Vagina (tissue), 2 donors: ENCODE data around the gene SIX3. TPM values are rescaled to one million over a fixed set of nuclear protein-coding genes. Genes with fewer than 3 reads are reported as not detected.

Experiments
- DNase-seq, 2 donors: peaks; one replicate each; pipeline ENCODE4 v3.0.0-alpha.2; 2017; ENCODE audit errors: extremely low spot score in 2 of 2
- H3K27ac ChIP-seq: fragments of 200-600 bp; sonication (generic); one replicate; pipeline ENCODE4 v1.5.1; 2019
- H3K27me3 ChIP-seq: fragments of 200-600 bp; sonication (generic); one replicate; pipeline ENCODE4 v1.5.1; 2019
- H3K36me3 ChIP-seq, 2 donors: fragments of 200-600 bp; sonication (generic); one replicate each; pipeline ENCODE4 v1.5.1; 2017 to 2019
- H3K4me1 ChIP-seq: fragments of 200-600 bp; sonication (generic); one replicate; pipeline ENCODE4 v1.5.1; 2019
- H3K4me3 ChIP-seq, 2 donors: fragments of 200-600 bp; sonication (generic); 1 replicate in 1 of 2; 2 replicates in 1 of 2; pipeline ENCODE4 v1.5.1; 2016 to 2019
- H3K9me3 ChIP-seq: fragments of 200-600 bp; sonication (generic); one replicate; pipeline ENCODE4 v1.5.1; 2019
- CTCF ChIP-seq, 3 experiments: fragments of 450-650 bp in 2 of 3; fragments of 200-600 bp in 1 of 3; sonication (generic) in 1 of 3; IDR thresholded peaks; one replicate each; pipeline ENCODE4 v1.5.1; 2017 to 2019; ENCODE audit warnings: antibody characterized with exemption in 3 of 3, mild to moderate bottlenecking in 2 of 3, moderate library complexity in 2 of 3
- POLR2A ChIP-seq, 2 donors: fragments of 450-650 bp; IDR thresholded peaks; one replicate each; pipeline ENCODE4 v1.6.1; 2017; ENCODE audit warnings: antibody characterized with exemption in 2 of 2, mild to moderate bottlenecking in 2 of 2, moderate library complexity in 2 of 2
- POLR2AphosphoS5 ChIP-seq, 2 donors: sonication (generic); formaldehyde crosslinking; IDR thresholded peaks; one replicate each; pipeline ENCODE4 v1.9.0; 2017; ENCODE audit warnings: antibody characterized with exemption in 2 of 2, mild to moderate bottlenecking in 2 of 2, low read depth in 1 of 2; ENCODE audit not compliant: insufficient read depth in 1 of 2
- intact Hi-C: fragments of 100-400 bp; cut with DNase I; formaldehyde crosslinking; loops from one replicate; pipeline ENCODE4 v1.15.1; 2023
- total RNA-seq: library from RNA; depleted of rRNA; stranded (reverse); fragments of >200 nt; gene quantifications from one replicate; pipeline ENCODE4 v1.2.3, GENCODE V29; 2016

SIX3 gene
- total RNA-seq, 1 donor from 2014 or later, result not detected

GRCh38 chr2:44918095-44918775 is 23.3 kb upstream of the SIX3 start:
- Histone ChIP-seq H3K9me3 (no peaks in the 10 kb centered on the region), H3K4me3 (no peak overlapping the region), H3K27me3 (no peaks in the 10 kb centered on the region), H3K27ac (no peak overlapping the region), H3K36me3 (no peaks in the 10 kb centered on the region), H3K4me1 (no peaks in the 10 kb centered on the region)
- no peak for DNase-seq
- intact Hi-C loops, result no loop called here
- TF ChIP-seq POLR2A (IDR thresholded peaks at IDR 0.05) (no peak), CTCF (IDR thresholded peaks at IDR 0.05) (no peak), POLR2AphosphoS5 (IDR thresholded peaks at IDR 0.05; ENCODE audit: insufficient read depth in 1 of 2, low read depth in 1 of 2) (no peak)

- no peaks in the 10 kb centered on the region for H3K27me3 ChIP-seq
- H3K4me3 ChIP-seq, result no peak overlapping the region
- H3K27ac ChIP-seq, result no peak overlapping the region
- intact Hi-C loops, result no loop called here
- H3K9me3 ChIP-seq, result no peaks in the 10 kb centered on the region
- no peak for DNase-seq
- no peaks in the 10 kb centered on the region for H3K36me3 ChIP-seq
- H3K4me1 ChIP-seq, result no peaks in the 10 kb centered on the region
- no peak for TF ChIP-seq POLR2A (IDR thresholded peaks at IDR 0.05)
- TF ChIP-seq POLR2AphosphoS5 (IDR thresholded peaks at IDR 0.05; ENCODE audit: insufficient read depth in 1 of 2, low read depth in 1 of 2), result no peak
- no peak for TF ChIP-seq CTCF (IDR thresholded peaks at IDR 0.05)
These were observed 20.8 kb upstream of the SIX3 start for GRCh38 chr2:44920751-44921150.

- Histone ChIP-seq H3K9me3 (no peaks in the 10 kb centered on the region), H3K4me3 (no peak overlapping the region), H3K36me3 (no peaks in the 10 kb centered on the region), H3K27me3 (peaks cover 5% of the 10 kb centered on the region), H3K4me1 (peaks cover under 1% of the 10 kb centered on the region), H3K27ac (no peak overlapping the region)
- no peak for TF ChIP-seq POLR2AphosphoS5 (IDR thresholded peaks at IDR 0.05; ENCODE audit: insufficient read depth in 1 of 2, low read depth in 1 of 2)
- no peak for TF ChIP-seq POLR2A (IDR thresholded peaks at IDR 0.05)
- no peak for TF ChIP-seq CTCF (IDR thresholded peaks at IDR 0.05)
- DNase-seq, result no peak
- intact Hi-C loops, result no loop called here
These were observed 18.7 kb upstream of the SIX3 start for GRCh38 chr2:44922776-44923175.

- Histone ChIP-seq H3K27me3 (peaks cover 25% of the 10 kb centered on the region), H3K4me1 (peaks cover 17% of the 10 kb centered on the region), H3K36me3 (no peaks in the 10 kb centered on the region), H3K27ac (no peak overlapping the region), H3K4me3 (no peak overlapping the region), H3K9me3 (no peaks in the 10 kb centered on the region)
- intact Hi-C loops, result no loop called here
- no peak for DNase-seq
- TF ChIP-seq POLR2AphosphoS5 (IDR thresholded peaks at IDR 0.05; ENCODE audit: insufficient read depth in 1 of 2, low read depth in 1 of 2) (no peak), CTCF (IDR thresholded peaks at IDR 0.05) (no peak), POLR2A (IDR thresholded peaks at IDR 0.05) (no peak)
These were observed 15.9 kb upstream of the SIX3 start for GRCh38 chr2:44925561-44926136.

- Histone ChIP-seq H3K9me3 (no peaks in the 10 kb centered on the region), H3K4me1 (peaks cover 17% of the 10 kb centered on the region), H3K27ac (no peak overlapping the region), H3K36me3 (no peaks in the 10 kb centered on the region), H3K4me3 (no peak overlapping the region), H3K27me3 (peaks cover 25% of the 10 kb centered on the region)
- no peak for DNase-seq
- intact Hi-C loops, result no loop called here
- no peak for TF ChIP-seq POLR2A (IDR thresholded peaks at IDR 0.05)
These were observed 14.5 kb upstream of the SIX3 start for GRCh38 chr2:44926957-44927356.
